Lung (tissue), 12 donors: ENCODE data around the gene TMX1. TPM values are rescaled to one million over a fixed set of nuclear protein-coding genes. Genes with fewer than 3 reads are reported as not detected.

ENCODE experiments used
- ATAC-seq: fragments of 200-7000 bp; cut with Tn5 transposase; one replicate; pipeline ENCODE4 v1.9.1; 2020; ENCODE audit warnings: moderate number of reproducible peaks; ENCODE audit not compliant: insufficient read depth, low FRiP score
- DNase-seq, 3 donors: peaks; one replicate each; pipeline ENCODE4 v3.0.0-alpha.2; 2013 to 2017
- H3K27ac ChIP-seq, 2 donors: one replicate each; pipeline ENCODE4 v1.5.1; 2013; ENCODE audit warnings: mild to moderate bottlenecking in 2 of 2, moderate library complexity in 2 of 2, control low read depth in 1 of 2, inconsistent platforms in 1 of 2, low read depth in 1 of 2, low read length in 1 of 2
- H3K27me3 ChIP-seq, 3 donors: one replicate each; pipeline ENCODE4 v1.5.1; 2013; ENCODE audit warnings: low read length in 2 of 3; ENCODE audit not compliant: control insufficient read depth in 3 of 3, insufficient read depth in 3 of 3
- H3K36me3 ChIP-seq, 4 donors: one replicate each; pipeline ENCODE4 v1.5.1; 2013; ENCODE audit warnings: low read length in 4 of 4, mild to moderate bottlenecking in 1 of 4, moderate library complexity in 1 of 4; ENCODE audit not compliant: control insufficient read depth in 4 of 4, insufficient read depth in 4 of 4
- H3K4me1 ChIP-seq, 5 donors: one replicate each; pipeline ENCODE4 v1.5.1; 2013; ENCODE audit warnings: low read length in 5 of 5, mild to moderate bottlenecking in 2 of 5, moderate library complexity in 1 of 5; ENCODE audit not compliant: control insufficient read depth in 5 of 5, insufficient read depth in 5 of 5
- H3K4me3 ChIP-seq: one replicate; pipeline ENCODE4 v1.5.1; 2013; ENCODE audit warnings: mild to moderate bottlenecking, control low read depth, moderate library complexity
- H3K9ac ChIP-seq, 2 donors: one replicate each; pipeline ENCODE4 v1.5.1; 2013; ENCODE audit warnings: low read length in 2 of 2, control low read depth in 1 of 2; ENCODE audit not compliant: insufficient read depth in 1 of 2
- H3K9me3 ChIP-seq, 4 donors: one replicate each; pipeline ENCODE4 v1.5.1; 2013; ENCODE audit warnings: low read length in 3 of 4, mild to moderate bottlenecking in 1 of 4, moderate library complexity in 1 of 4; ENCODE audit not compliant: control insufficient read depth in 4 of 4, insufficient read depth in 3 of 4
- WGBS, 2 donors: extraction: QIAGEN DNeasy Blood & Tissue Kit; methylation state at CpG; one replicate each; pipeline ENCODE4 v1.1.7; 2013; 5-methylcytosine and 5-hydroxymethylcytosine counted together
- polyA plus RNA-seq, 2 donors: library from polyadenylated mRNA; stranded (reverse); fragments of 200-250 nt; gene quantifications; one replicate each; pipeline ENCODE4 v1.2.1, GENCODE V29; 2013
- total RNA-seq, 2 donors: library from RNA; depleted of rRNA in 1 of 2; stranded (reverse); fragments of >200 nt in 1 of 2; gene quantifications; one replicate each; pipeline ENCODE4 v1.2.1, GENCODE V29; 2014 to 2021
- TF ChIP-seq, protein P1 (sequence below): IDR thresholded peaks from 2 replicates; pipeline ENCODE4 v1.5.1; 2012; ENCODE audit warnings: mild to moderate bottlenecking; ENCODE audit errors: control extremely low read depth, extremely low read depth
- donor health status: control.
- donor health status: control.
- donor health status: Bipolar disorder and iron deficiency.
- donor health status: healthy.
- donor health status: DM: yes; HTN: yes; CAD: no.

Gene TMX1
- total and polyA plus RNA-seq, 4 donors: 6.8 to 31.7 (median 26.3) TPM

- Histone ChIP-seq H3K4me3 (no peak overlapping the region), H3K27me3 (no peaks in the 10 kb centered on the region), H3K9me3 (no peaks in the 10 kb centered on the region), H3K4me1 (no peaks in the 10 kb centered on the region), H3K36me3 (no peaks in the 10 kb centered on the region), H3K27ac (no peak overlapping the region), H3K9ac (no peak overlapping the region)
- DNase-seq: no peak
- ATAC-seq: no peak
- TF ChIP-seq, protein P1, sequence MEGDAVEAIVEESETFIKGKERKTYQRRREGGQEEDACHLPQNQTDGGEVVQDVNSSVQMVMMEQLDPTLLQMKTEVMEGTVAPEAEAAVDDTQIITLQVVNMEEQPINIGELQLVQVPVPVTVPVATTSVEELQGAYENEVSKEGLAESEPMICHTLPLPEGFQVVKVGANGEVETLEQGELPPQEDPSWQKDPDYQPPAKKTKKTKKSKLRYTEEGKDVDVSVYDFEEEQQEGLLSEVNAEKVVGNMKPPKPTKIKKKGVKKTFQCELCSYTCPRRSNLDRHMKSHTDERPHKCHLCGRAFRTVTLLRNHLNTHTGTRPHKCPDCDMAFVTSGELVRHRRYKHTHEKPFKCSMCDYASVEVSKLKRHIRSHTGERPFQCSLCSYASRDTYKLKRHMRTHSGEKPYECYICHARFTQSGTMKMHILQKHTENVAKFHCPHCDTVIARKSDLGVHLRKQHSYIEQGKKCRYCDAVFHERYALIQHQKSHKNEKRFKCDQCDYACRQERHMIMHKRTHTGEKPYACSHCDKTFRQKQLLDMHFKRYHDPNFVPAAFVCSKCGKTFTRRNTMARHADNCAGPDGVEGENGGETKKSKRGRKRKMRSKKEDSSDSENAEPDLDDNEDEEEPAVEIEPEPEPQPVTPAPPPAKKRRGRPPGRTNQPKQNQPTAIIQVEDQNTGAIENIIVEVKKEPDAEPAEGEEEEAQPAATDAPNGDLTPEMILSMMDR: no peak
Observed at GRCh38 chr14:51284241-51284640, 44.2 kb downstream of the TMX1 start.

DNA sequence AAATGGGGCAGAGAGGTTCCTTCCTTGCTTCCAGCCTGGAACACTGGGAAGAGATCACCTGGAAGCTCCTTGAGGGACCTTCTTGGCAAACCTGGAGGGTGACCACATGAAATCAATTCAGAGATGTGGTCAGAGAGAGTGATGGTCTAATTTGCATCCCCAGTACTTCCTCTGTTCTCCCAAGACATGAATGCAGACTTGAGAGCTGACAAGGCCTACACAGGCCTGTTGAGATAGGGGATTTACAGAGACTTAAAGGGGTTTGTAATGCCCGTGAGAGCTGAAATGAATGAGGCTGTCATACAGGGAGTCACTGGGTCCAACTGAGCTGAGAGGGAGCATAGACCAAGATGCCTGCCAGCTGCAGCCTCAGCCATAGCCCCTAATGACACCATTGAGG, 45.1 kb downstream of the TMX1 start:
- Histone ChIP-seq H3K4me1 (no peaks in the 10 kb centered on the region), H3K27me3 (no peaks in the 10 kb centered on the region), H3K4me3 (no peak overlapping the region), H3K9ac (no peak overlapping the region), H3K9me3 (no peaks in the 10 kb centered on the region), H3K27ac (no peak overlapping the region), H3K36me3 (no peaks in the 10 kb centered on the region)
- TF ChIP-seq, protein P1: no peak
- no peak for ATAC-seq
- no peak for DNase-seq
- 79 to 94% methylated on average over 1 of the region's 1 CpG for WGBS, 2 donors

DNA sequence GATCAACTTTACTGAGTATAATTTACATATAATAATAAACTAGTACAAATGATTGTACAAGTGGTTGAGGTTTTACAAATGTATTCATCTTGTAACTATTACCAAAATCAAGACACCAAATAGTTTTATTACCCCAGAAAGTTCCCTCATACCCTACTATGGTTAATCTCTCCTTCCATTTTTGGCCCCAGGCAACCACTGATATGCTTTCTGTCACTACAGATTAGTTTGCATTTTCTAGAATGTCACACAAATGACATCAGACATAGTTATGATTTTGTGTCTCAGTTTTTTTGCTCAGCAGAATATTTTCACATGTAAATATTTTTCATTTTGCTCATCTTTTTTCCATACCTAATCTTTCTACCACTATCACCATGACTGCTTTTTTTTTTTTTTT, 49.1 kb downstream of the TMX1 start:
- Histone ChIP-seq H3K36me3 (no peaks in the 10 kb centered on the region), H3K9ac (no peak overlapping the region), H3K27me3 (no peaks in the 10 kb centered on the region), H3K4me1 (peaks cover 0 to 1% (median 0%) of the 10 kb centered on the region in 5 donors), H3K27ac (no peak overlapping the region), H3K4me3 (no peak overlapping the region), H3K9me3 (no peaks in the 10 kb centered on the region)
- TF ChIP-seq, protein P1: no peak
- DNase-seq (no peak), ATAC-seq (no peak)

GRCh38 chr14:51290132-51290531, 50.1 kb downstream of the TMX1 start:
- Histone ChIP-seq H3K27ac (no peak overlapping the region), H3K27me3 (no peaks in the 10 kb centered on the region), H3K9me3 (no peaks in the 10 kb centered on the region), H3K4me3 (no peak overlapping the region), H3K4me1 (peaks cover 0 to 1% (median 0%) of the 10 kb centered on the region in 5 donors), H3K36me3 (no peaks in the 10 kb centered on the region), H3K9ac (no peak overlapping the region)
- TF ChIP-seq, protein P1: no peak
- no peak for ATAC-seq
- 98 to 100% methylated on average over 1 of the region's 1 CpG for WGBS, 2 donors
- DNase-seq: no peak
